ENCODE results near the gene FMC1. TPM values are rescaled to one million over a fixed set of nuclear protein-coding genes. Genes with fewer than 3 reads are reported as not detected.
"Not testable (repeated sequence)": the region's sequence is repeated elsewhere in the genome, so short reads cannot be mapped to it uniquely, and the experiment has no call there.

Gene FMC1
- total RNA-seq, 3 donors from 2014 or later: 12.3 to 17.3 (median 16.1) TPM

DNA sequence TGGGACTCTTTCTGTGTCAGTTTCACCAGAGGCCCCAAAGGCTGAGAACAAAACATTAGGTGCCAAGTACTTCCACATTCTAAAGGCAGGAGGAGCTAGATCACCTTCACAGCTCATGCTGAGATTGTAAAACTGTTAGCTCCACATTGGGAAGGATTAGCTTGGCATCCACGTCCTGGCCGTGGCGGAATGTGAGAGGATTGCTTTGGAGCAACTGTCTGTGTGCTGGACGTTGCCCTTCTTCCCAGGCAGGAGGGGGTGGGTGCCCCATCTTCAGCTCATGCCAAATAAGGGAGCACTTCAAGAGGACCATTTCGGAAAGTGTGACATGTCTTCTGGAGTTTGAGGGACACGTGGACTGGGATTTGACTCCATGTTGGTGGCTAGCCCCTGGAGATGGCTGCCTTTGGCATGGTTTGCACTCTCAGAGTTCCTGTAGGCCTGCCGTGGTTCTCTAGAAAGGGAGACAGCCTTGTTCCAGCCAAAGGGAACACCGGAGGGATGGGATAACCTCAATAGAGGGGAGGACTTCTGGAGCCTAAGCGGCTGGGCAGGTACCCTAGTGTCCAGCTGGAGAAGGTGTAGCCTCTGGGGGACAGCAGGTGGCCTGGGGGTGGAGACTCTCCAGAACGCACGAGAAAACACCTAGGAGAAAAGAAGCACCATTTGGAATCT is 19.9 kb upstream of the FMC1 start:
- H3K4me1 ChIP-seq (ENCODE audit: low read depth): no peaks in the 10 kb centered on the region
- TF ChIP-seq, protein P1, sequence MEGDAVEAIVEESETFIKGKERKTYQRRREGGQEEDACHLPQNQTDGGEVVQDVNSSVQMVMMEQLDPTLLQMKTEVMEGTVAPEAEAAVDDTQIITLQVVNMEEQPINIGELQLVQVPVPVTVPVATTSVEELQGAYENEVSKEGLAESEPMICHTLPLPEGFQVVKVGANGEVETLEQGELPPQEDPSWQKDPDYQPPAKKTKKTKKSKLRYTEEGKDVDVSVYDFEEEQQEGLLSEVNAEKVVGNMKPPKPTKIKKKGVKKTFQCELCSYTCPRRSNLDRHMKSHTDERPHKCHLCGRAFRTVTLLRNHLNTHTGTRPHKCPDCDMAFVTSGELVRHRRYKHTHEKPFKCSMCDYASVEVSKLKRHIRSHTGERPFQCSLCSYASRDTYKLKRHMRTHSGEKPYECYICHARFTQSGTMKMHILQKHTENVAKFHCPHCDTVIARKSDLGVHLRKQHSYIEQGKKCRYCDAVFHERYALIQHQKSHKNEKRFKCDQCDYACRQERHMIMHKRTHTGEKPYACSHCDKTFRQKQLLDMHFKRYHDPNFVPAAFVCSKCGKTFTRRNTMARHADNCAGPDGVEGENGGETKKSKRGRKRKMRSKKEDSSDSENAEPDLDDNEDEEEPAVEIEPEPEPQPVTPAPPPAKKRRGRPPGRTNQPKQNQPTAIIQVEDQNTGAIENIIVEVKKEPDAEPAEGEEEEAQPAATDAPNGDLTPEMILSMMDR (IDR thresholded peaks at IDR 0.05): no peak
- ATAC-seq (peak; percentile 67), DNase-seq (peak in 1 of 3 donors; percentile 19)
- no peaks in the 10 kb centered on the region for H3K36me3 ChIP-seq (ENCODE audit: low read depth)
- intact Hi-C loops (cut with DNase I, micrococcal nuclease): no loop called here
- H3K4me3 ChIP-seq: no peak overlapping the region
- no peaks in the 10 kb centered on the region for H3K9me3 ChIP-seq

DNA sequence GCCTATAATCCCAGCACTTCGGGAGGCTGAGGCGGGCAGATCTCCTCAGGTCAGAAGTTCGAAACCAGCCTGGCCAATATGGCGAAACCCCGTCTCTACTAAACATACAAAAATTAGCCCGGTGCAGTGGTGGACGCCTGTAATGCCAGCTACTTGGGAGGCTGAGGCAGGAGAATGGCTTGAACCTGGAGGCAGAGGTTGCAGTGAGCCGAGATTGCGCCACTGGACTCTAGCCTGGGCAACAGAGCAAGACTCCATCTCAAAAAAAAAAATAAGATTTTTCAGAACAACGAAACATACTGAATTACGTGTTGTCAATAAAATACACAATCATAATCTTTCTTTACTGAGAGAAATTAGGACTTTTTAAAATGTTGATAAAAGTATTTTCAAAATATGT is 16.4 kb upstream of the FMC1 start:
- H3K4me3 ChIP-seq; H3K4me1 ChIP-seq (ENCODE audit: low read depth); intact Hi-C loops (cut with DNase I, micrococcal nuclease); H3K9me3 ChIP-seq; H3K36me3 ChIP-seq (ENCODE audit: low read depth); ATAC-seq; DNase-seq: not testable (repeated sequence)

DNA sequence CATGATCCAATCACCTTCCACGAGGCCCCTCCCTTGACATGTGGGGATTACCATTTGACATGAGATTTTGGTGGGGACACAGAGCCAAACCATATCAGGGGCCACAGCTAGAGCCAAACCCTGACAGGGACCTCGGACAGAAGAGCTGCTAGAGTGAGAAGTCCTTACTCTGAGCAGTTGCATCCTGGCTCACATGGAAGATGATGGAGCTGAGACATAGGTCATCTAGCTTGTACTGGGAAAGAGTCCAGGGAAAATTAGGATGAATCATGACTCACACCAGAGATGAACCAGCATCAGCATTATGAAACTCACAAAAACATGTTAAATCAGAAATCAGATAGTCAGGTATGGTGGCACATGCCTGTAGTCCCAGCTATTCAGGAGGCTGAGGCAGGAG is 12.8 kb upstream of the FMC1 start:
- ATAC-seq (no peak), DNase-seq (no peak)
- Histone ChIP-seq H3K4me3 (no peak overlapping the region), H3K4me1 (ENCODE audit: low read depth) (peaks cover 6% of the 10 kb centered on the region), H3K36me3 (ENCODE audit: low read depth) (no peaks in the 10 kb centered on the region), H3K9me3 (no peaks in the 10 kb centered on the region)
- TF ChIP-seq, protein P1 (IDR thresholded peaks at IDR 0.05): no peak
- intact Hi-C loops (cut with DNase I, micrococcal nuclease): no loop called here

DNA sequence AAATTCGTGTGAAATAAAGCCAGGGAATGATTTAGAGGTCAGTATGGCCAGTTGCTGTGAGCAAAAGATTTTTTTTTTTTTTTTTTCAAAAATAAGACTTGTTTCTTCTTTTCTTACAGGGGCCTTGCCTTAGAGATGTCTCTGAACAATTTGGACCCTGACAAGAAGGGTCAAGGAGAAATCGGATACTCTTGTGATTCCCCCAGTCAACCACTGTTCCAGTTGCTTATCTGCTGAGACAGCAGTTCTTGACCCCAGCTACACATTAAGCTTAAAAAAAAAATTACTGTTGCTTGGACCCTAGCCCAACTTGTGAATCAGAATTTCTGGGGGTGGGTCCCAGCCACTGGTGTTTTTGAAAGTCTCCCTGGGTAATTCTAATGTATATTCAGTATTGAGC is 12.0 kb upstream of the FMC1 start:
- DNase-seq: no peak
- H3K4me3 ChIP-seq: no peak overlapping the region
- no peaks in the 10 kb centered on the region for H3K9me3 ChIP-seq
- H3K4me1 ChIP-seq (ENCODE audit: low read depth): peaks cover 6% of the 10 kb centered on the region
- no peaks in the 10 kb centered on the region for H3K36me3 ChIP-seq (ENCODE audit: low read depth)
- intact Hi-C loops (cut with DNase I, micrococcal nuclease): no loop called here
- TF ChIP-seq, protein P1 (IDR thresholded peaks at IDR 0.05): no peak
- ATAC-seq: no peak

- Histone ChIP-seq H3K36me3 (ENCODE audit: low read depth) (no peaks in the 10 kb centered on the region), H3K4me1 (ENCODE audit: low read depth) (peaks cover 6% of the 10 kb centered on the region), H3K9me3 (no peaks in the 10 kb centered on the region), H3K4me3 (no peak overlapping the region)
- ATAC-seq (no peak), DNase-seq (no peak)
- intact Hi-C loops (cut with DNase I, micrococcal nuclease): no loop called here
- TF ChIP-seq, protein P1 (IDR thresholded peaks at IDR 0.05): no peak
Measured at GRCh38 chr7:139330333-139331030, 10.7 kb upstream of the FMC1 start.

- peak; percentile 60 for ATAC-seq
- Histone ChIP-seq H3K4me3 (no peak overlapping the region), H3K9me3 (no peaks in the 10 kb centered on the region), H3K4me1 (ENCODE audit: low read depth) (peaks cover 6% of the 10 kb centered on the region), H3K36me3 (ENCODE audit: low read depth) (no peaks in the 10 kb centered on the region)
- intact Hi-C loops (cut with DNase I, micrococcal nuclease): no loop called here
- peak in 2 of 3 donors; percentile 30 to 31 for DNase-seq
- TF ChIP-seq, protein P1 (IDR thresholded peaks at IDR 0.05): no peak
Measured at GRCh38 chr7:139332697-139333359, 8.3 kb upstream of the FMC1 start.

GRCh38 chr7:139333443-139333842 is 7.7 kb upstream of the FMC1 start:
- DNase-seq; H3K4me3 ChIP-seq; H3K9me3 ChIP-seq; intact Hi-C loops (cut with DNase I, micrococcal nuclease); H3K36me3 ChIP-seq (ENCODE audit: low read depth); H3K4me1 ChIP-seq (ENCODE audit: low read depth); ATAC-seq: not testable (repeated sequence)
